GM21447 (cell line): Measurements from ENCODE around the gene NR1I3.

Experiments used
- ATAC-seq: cut with Tn5 transposase; IDR thresholded peaks from one replicate; pipeline ENCODE4 v1.9.1; 2021; ENCODE audit not compliant: unreplicated experiment

The NR1I3 gene

DNA sequence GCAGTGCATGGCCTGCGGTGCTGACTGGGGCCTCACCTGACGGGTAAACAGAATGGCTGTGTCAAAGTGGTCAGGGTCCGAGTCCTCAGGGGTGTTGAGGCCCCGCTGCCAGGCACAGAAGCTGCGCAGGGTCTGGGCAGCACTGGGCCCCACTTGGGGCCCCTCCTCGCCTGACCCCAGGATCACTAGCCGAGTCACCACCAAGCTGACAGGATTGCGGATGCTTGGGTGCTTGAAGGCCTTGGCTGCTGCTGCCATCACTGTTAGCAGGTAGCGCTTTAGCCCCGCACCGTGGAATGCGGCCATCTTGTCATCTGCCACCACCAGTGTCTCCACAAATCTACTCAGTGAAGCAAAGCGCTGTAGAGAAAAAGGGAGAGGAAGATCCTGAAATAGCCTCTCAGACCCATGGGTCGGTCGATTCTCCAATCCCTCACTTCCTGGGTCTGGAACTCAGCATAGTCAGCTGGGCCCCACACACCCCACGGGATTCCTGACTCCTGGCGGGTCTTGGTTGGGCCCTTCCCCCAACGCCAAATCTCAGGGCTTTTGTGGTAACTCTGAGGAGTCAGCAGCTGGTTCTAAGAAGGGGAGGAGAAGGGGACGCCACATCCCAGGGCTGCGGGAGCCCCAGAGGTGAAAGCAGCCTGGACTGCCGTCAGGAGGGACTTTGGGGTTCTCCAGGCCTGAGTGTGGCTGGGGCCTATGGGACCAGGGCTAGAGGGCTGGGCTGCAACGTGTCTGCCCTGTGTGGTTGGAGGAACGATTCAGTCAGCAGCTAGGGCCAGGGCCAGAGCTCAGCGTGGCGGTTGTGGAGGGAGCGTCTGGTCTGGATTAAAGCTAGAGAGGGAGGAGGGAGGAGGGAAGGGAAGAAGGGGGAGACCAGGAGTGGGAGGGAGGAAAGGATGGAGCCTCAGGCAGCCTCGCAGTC is 41.2 kb downstream of the NR1I3 start:
- ATAC-seq, result no peak

DNA sequence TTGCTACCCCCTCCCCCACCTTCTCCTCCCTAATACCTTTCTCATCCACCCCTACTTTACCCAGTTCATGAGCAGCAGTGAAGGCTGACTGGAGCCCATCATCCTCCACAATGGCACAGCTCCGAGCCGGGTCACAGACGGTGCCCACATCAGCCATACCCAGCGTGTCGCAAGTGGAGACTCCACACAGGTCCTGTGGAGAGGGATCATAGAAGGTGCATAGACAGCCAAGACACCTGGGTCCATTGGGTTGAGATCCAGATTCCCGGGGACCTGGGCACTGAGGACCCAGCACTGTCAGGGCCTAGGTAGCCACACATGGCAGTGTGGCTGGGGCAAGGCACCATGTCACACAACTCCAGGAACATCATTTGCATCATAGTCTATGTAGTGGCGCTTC is 41.9 kb downstream of the NR1I3 start:
- ATAC-seq, result no peak

DNA sequence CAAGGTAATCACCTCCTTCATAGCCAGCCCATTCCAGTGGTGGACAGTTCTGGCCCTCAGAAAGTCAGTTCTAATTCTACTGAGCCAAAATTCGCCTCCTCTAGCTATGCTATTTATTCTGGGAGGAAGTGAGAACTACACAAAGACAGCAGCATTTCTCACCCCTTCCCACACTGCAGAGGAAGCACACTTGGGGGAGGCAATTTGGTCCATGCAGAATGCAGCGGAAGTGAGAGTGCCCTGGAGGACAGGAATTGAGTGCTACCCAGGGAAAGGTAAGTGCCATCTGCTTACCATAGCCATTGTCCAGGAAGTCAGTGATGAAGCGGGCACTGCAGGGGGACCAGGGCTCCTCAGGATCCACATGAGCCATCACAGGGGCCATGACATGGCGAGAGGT is 42.8 kb downstream of the NR1I3 start:
- peak; percentile 46 for ATAC-seq

DNA sequence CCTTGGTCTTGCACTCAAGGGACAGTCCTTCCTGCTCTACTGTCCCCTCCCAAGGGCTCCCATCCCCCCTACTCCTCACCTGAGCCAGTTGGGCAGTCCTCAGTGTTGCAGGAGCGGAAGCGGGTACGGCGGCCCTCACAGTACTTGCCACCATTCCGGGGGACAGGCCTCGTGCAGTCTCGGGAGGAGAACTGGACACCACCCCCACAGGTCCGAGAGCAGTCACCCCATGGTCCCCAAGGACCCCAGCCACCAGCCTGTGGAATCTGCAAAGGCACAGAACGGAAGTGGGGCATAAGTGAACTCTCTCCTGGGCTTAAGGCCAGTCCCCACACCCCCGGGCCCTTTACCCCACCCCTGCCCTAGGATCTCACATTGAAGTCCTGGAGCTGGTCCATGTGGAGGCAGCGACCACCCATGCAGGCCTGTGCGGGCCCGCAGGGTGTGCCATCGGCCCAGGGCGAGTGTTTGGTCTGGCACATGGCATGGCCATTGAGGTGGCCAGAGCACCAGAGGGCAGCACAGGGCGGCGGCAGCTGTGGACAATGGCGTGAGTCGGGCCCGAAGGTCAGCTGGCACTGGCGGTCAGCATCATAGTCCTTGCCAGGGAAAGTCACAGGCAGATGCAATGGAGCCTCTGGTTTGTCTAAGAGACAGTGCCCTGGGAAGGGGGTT is 44.3 kb downstream of the NR1I3 start:
- no peak for ATAC-seq

DNA sequence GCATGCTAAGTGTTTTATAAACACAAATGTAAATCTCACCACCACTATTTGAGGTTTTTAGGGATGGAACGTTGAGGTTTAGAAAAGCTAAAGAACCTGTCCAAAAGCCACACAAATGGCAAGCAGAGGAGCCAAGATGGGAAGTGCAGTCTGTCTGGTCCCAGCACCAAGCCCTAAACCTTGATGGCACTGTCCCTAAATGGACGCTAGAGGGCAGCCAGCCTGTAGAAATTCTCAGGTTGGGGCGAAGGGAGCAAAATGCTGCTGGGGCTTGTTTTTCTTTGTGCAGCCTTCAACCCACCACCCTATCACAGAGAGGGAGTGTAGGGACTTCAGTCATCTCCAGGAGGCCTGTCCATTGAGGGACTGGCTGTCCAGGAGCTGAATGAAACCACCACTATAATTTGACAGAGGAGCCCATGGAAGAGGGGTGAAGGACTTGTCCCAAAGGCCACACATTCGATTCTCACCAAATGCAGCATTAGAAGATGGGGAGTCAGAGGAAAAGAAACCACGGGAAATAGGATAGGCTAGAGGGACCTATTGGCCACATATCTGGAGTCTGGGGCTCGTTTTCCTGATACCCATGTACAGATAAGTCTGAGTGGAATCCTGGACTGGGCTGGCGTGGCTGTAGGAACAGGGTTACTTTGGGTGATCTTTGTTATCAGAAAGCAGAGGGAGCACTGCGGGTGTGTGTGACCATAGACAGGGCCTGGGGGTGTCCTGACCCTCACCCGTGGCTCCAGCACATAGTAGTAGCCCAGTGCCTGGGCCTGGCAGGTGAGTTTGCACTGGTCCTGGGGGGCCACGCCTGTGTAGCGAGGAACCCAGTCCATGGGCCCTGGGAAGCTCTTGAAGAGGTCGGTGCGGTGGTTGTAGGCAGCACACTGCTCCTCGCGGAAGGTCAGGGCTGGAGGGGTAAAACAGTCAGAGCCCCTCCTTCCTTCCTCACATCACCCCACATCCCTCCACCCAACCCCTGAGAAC is 45.2 kb downstream of the NR1I3 start:
- peak; percentile 68 for ATAC-seq

DNA sequence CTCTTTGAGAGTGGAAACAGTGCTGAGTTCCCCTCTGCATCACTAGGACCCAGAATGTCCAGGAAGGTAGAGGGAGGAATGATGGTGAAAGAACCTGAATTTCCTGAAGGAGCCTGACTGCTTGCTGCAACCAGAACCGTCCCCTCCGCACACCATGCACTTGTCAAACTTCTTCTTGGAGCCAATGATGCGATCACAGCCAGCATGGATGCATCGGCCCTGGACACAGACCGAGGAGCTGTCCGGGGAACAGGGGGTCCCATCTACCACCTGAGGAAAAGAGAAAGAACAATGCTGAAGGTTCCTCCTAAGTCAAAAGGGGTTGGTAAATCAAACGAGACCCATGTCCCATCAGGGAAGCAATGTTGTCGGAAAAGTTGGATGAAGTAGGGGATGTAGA is 46.0 kb downstream of the NR1I3 start:
- no peak for ATAC-seq

DNA sequence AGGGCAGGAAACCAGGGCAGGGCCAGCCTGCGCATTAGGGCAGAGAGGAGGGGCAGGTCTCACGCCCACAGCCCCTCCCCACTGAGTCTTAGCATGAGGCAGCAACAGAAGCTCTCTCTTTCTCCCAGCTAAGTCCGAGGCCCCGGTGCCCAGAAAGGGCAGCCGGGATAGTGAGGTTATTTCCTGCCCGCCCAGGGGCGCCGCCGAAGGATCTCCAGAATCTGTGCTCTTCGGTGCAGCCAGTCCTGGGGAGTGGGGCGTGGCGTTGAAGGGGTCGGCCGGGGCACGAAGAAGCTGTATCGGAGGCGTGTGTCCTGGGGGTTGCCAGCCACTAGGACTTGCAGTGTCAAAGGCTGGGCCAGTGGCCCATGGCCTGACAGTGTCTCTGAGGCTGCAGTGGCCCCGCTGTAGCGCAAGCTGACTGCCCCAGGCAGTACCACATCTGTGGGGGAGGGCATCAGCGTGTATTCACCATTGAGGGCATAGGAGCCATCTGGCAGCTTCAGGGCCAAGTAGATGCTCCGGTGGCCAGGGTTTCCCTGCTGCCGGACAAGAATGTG is 47.0 kb downstream of the NR1I3 start:
- no peak for ATAC-seq

DNA sequence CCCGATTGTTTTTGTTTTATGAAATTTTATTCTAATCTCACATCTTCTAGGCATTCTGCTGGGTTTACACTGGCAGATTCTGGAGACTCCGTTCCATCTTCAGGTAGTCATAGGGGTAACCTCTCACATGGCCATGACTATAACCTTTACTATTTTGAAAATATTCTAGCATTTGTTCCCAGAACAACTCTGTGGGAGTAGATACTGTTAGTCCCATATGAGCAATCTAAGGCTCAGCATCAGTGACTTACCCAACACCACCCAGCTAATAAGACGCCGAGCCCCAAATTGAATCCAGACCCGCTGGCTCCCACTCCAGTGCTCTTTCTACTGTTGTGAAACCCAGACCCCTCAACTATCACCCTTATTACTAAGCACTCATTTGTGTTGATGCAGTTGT is 49.0 kb downstream of the NR1I3 start:
- no peak for ATAC-seq

DNA sequence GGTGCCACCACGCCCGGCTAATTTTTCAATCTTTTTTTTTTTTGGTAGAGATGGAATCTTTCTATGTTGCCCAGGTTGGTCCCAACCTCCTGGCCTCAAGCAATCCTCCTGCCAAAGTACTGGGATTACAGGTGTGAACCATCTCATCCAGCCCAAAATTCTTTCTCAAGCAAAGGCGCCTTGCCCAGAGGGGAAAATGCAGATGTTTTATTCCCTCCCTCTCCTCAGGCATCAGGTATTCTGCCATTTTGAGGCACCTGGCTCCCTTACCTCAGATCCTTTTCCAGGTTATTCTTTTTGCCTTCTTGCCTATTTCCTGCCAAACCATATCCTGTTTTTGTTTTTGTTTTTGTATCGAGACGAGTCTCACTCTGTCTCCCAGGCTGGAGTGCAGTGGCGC is 49.6 kb downstream of the NR1I3 start:
- ATAC-seq, result no peak

DNA sequence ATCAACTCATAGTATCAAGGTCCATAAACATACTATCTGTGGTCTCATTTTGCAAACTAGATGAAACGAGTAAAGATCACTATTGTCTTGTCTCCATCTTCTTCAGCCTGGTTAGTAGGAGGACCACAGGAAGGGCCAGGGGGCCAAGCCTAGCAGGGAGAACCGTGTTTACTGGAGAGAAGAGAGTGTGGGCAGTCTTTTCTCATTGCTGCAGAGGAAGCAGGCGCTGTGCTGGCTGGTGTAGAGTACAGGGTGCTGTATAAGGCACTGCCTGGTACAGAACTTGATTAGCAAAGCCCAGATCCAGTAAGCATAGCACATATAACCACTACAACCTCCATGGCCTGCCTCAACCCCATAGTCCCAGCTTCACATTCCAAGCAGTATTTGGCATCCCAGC is 50.7 kb downstream of the NR1I3 start:
- ATAC-seq, result no peak

DNA sequence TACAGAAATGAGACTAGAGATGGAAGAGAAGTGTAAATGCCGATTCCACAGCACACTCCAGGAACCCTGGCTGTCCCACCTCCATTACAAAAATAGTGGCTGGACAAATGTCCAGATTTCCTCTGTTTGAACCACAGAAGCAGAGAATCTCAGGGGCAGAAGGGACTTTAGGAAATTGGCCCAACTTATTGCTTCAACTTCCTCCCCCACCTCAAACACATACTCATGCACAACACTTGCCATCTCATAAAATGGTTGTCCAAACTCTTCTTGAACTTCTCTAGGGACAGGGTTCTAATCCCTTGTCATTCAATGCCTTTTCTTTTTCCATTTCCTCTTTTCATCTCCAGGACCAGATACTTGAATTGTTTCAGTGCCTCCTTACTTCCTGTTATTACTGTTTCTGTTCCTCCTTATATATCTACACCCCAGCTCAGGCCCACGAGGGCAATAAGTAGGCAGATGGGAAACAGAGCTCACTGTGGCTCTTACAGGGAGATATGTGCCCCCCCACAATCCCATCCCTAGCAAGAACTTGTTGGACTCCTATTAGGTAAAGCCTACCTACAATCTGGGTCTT is 52.2 kb downstream of the NR1I3 start:
- peak; percentile 32 for ATAC-seq

DNA sequence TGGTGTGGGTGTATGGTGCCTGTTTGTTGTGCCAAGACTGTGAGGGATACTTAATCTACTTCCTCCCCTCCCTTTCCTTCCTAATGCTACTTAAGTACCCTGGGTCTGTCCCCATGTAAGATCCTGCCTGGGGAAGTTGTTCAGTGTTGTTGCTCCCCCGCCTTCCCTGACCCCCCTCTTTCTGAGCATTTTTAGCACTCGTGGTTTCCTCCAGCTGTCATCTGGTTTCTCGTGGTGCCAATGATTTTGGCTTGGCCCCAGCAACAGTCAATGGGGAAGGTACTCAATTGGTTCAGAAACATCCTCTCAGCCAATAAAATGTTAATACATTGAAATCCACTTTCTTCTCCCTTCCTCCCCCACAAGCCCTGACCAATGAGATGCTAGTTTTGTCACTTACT is 52.7 kb downstream of the NR1I3 start:
- ATAC-seq, result peak; percentile 56

DNA sequence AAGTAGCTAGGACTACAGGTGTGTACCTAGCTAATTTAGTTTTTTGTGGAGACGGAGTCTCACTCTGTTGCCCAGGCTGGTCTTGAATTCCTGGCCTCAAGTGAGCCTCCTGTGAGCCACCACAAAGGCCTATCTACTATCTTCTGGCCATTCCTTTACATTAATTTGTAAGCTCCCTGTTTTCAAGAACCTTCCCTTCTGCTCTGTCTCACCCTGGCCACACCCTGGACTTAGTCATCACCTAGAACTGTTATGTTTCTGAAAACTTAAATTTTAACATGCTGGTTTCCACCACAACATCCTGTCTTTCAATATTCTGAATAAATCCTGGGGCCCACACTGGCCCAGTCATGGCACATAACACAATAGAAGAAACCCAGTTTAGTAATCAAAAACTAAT is 55.8 kb downstream of the NR1I3 start:
- ATAC-seq, result peak; percentile 56

DNA sequence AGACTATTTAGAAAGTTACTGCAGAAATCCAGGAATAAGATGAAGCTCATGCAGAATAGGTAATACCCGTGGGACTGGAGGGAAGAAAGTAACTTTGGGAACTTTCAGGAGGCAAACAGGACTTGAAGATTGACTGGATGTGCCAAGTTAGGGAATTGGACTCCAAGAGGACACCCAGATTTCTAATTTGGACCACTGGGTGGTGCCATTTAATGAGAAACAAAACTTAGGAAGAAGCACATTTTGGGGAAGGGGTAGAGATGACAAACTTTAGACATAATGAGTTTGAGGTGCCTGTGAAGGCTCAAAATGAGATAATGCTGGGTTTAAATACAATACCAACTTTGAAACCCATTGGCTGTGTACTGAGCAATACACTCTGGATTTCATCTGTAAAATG is 57.4 kb downstream of the NR1I3 start:
- ATAC-seq, result no peak

DNA sequence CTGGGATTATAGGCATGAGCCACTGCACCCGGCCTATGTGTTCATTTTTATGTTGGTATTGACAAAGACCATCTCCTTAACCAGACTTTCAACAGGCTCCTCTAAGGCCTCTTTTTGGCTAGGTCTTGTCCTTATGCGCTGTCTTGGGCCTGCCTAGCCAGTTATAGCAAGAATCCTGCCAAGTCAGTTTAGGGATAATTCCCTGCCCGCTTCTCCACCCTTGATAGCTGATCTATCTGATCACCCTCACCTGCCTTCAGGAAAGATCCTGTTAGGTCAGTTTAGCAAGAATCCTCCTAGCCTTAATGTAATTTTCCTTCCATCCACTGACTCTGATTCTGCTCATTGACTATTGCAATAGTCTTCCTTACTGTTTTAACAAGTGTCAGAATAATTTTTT is 58.3 kb downstream of the NR1I3 start:
- no peak for ATAC-seq
